Left ventricle myocardium inferior (tissue), 1 donor: ENCODE results near the gene MAPT. TPM values are rescaled to one million over a fixed set of nuclear protein-coding genes. Genes with fewer than 3 reads are reported as not detected.

Experiments
- DNase-seq: peaks from one replicate; pipeline ENCODE4 v3.0.0-alpha.2; 2020
- H3K27ac ChIP-seq: fragments of 200-600 bp; replicated peaks from 2 replicates; pipeline ENCODE4 v1.8.0; 2021
- H3K27me3 ChIP-seq: fragments of 200-600 bp; 2 replicates; pipeline ENCODE4 v1.8.0; 2021; ENCODE audit warnings: low read depth
- H3K36me3 ChIP-seq: fragments of 200-600 bp; 2 replicates; pipeline ENCODE4 v1.8.0; 2021
- H3K4me1 ChIP-seq: fragments of 200-600 bp; 2 replicates; pipeline ENCODE4 v1.8.0; 2021
- H3K4me3 ChIP-seq: fragments of 200-600 bp; 2 replicates; pipeline ENCODE4 v1.8.0; 2021; ENCODE audit warnings: mild to moderate bottlenecking, moderate library complexity
- H3K9me3 ChIP-seq: fragments of 200-600 bp; replicated peaks from 2 replicates; pipeline ENCODE4 v1.8.0; 2021
- intact Hi-C: fragments of 100-400 bp; cut with micrococcal nuclease; formaldehyde crosslinking; loops from one replicate; pipeline ENCODE4 v1.11.0; 2022
- total RNA-seq: library from RNA; stranded (reverse); fragmentation: NEBNext Ultra II Directional; extraction: Animal tissue kit (Norgen Biotek cat#: 25700); gene quantifications from one replicate; pipeline ENCODE4 v1.2.1, GENCODE V29; 2021
- TF ChIP-seq, protein P1 (sequence below): fragments of 200-600 bp; IDR thresholded peaks from 2 replicates; pipeline ENCODE4 v1.8.0; 2021; ENCODE audit warnings: antibody characterized with exemption, mild to moderate bottlenecking, borderline replicate concordance
- donor health status: DM: no; HTN: yes; CAD: no; lungs with severe emphysema.

MAPT gene
- total RNA-seq, 1 donor from 2014 or later: 28.6 TPM

DNA sequence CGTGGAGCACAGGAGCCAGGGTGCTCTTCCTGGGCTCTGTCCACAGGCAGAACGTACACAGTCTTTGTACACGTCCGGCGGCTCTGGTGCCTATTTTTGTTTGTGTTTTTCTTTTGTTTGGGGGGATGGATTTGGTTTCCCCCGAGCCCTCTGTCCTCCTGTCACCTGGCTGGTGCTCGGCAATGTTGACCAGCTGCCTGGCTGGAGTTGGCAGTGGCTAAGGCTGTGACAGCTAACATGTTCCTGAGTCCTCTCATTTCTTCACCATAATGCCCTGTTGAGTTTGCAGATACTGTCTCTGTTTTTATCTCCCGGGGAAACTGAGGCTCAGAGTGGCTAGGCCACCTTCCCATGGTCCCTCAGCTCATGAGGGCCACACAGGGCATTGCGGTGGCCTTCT, 25.7 kb downstream of the MAPT start:
- Histone ChIP-seq H3K27ac (no peak overlapping the region), H3K4me1 (no peaks in the 10 kb centered on the region), H3K36me3 (no peaks in the 10 kb centered on the region)

DNA sequence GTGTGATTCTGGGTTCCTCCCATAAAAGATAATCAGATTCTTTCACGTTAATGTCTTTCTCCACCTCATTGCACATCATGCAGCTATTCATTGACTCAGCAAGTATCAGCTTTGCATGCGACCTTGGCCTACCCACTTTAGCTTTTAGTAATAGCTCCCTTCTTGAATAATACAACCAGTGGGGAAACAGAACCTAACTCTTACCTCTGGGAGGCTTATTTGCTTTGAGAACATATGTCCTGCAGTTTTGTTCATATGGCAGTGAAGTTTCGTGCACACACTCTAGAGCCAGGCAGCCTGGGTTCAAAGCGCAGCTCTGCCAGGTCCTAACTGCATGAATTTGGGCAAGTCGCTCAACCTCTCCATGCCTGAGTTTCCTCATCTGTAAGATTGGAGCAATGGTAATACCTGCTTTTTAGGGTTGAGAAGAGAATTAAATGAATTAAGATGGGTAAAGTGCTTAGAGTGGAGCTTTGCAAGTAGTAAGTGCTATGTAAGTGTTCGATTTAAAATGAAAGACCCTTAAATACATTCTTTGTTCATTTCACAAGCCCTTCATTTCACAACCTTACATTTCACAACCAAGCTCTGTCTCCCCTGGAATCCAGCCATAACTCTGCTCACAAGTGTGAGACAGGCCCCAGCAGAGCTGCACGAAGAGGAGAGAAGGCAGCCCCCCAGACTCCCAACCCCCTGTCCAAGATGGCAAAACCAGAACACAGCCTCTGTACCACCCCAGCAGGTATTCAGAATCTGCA, 29.3 kb downstream of the MAPT start:
- intact Hi-C loops: no loop called here
- H3K4me3 ChIP-seq: no peak overlapping the region
- H3K36me3 ChIP-seq: peaks cover 4% of the 10 kb centered on the region
- TF ChIP-seq, protein P1, sequence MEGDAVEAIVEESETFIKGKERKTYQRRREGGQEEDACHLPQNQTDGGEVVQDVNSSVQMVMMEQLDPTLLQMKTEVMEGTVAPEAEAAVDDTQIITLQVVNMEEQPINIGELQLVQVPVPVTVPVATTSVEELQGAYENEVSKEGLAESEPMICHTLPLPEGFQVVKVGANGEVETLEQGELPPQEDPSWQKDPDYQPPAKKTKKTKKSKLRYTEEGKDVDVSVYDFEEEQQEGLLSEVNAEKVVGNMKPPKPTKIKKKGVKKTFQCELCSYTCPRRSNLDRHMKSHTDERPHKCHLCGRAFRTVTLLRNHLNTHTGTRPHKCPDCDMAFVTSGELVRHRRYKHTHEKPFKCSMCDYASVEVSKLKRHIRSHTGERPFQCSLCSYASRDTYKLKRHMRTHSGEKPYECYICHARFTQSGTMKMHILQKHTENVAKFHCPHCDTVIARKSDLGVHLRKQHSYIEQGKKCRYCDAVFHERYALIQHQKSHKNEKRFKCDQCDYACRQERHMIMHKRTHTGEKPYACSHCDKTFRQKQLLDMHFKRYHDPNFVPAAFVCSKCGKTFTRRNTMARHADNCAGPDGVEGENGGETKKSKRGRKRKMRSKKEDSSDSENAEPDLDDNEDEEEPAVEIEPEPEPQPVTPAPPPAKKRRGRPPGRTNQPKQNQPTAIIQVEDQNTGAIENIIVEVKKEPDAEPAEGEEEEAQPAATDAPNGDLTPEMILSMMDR: no peak
- H3K4me1 ChIP-seq: no peaks in the 10 kb centered on the region
- H3K9me3 ChIP-seq: peaks cover 14% of the 10 kb centered on the region
- no peak for DNase-seq
- no peaks in the 10 kb centered on the region for H3K27me3 ChIP-seq
- H3K27ac ChIP-seq: no peak overlapping the region

More for the DNA sequence above, 25.7 kb downstream of the MAPT start:
- H3K9me3 ChIP-seq: no peaks in the 10 kb centered on the region
- TF ChIP-seq, protein P1: no peak
- no peak overlapping the region for H3K4me3 ChIP-seq
- intact Hi-C loops: no loop called here
- no peaks in the 10 kb centered on the region for H3K27me3 ChIP-seq
- no peak for DNase-seq

DNA sequence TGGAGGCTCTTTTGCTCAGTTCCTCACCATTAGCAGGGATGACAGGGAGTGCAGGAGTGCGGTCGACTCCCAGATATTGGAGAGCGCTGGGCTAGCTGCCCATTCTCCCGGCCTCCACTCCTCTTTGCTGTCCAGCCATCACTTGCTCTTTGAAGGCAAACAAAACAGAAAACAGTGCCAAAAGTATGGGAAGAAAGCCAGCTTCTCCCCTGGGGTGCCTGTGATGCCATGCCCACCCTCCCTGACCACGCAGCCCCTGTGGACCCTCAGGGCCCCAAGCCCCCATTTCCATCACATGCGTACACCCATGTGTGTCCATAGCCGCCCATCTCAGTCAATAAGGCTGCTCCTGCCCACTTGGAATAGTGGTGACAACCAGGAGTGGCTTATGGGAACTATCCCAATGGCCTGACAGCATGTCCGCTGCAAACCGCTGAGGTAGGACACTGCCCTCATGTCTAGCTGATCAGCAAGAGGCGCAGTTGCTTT, 30.0 kb downstream of the MAPT start:
- intact Hi-C loops: no loop called here
- Histone ChIP-seq H3K4me3 (no peak overlapping the region), H3K27me3 (no peaks in the 10 kb centered on the region), H3K4me1 (no peaks in the 10 kb centered on the region), H3K36me3 (peaks cover 4% of the 10 kb centered on the region), H3K27ac (no peak overlapping the region), H3K9me3 (peaks cover 21% of the 10 kb centered on the region)
- TF ChIP-seq, protein P1: no peak
- DNase-seq: no peak

DNA sequence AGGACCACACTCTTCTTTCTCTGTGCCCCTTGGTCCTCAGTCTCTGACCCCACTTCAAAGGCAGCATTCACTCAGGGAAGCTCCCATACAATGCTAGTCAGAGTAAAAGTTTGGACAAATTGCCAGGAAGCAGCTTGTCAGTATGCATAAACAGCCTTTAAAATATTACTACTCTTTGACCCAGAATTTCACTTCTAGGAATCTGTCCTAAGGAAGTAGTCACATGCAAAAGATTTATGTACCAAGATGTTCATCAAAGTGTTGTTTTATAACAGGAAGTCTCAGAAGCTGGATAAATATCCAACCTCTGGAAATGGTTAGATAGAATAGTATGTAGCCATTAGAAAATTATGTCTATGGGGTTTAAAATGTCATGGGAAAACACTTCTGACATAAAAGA, 31.0 kb downstream of the MAPT start:
- TF ChIP-seq, protein P1: no peak
- no peak overlapping the region for H3K4me3 ChIP-seq
- H3K36me3 ChIP-seq: peaks cover 4% of the 10 kb centered on the region
- no peak overlapping the region for H3K27ac ChIP-seq
- no peaks in the 10 kb centered on the region for H3K27me3 ChIP-seq
- peaks cover 21% of the 10 kb centered on the region for H3K9me3 ChIP-seq
- H3K4me1 ChIP-seq: no peaks in the 10 kb centered on the region
- intact Hi-C loops: no loop called here
- DNase-seq: no peak

DNA sequence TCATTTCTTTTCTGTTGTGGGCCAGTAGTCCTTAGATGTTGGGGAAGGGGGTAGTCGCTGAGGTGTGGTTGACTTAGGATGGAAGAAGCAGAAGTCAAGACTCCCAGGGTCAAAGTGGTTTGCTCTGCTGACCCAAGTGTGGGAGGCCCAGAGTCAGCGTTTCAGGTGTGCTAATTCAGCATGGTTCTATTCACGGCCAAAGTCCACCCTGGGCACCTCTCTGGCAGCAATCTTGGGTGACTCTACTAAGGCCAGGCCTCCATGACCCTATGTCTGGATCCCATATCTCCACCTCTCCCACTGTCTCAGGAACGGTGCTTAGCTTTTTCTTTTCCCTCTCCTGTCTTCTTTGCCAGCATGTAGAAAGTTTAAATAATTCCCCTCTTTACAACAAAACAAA, 32.9 kb downstream of the MAPT start:
- Histone ChIP-seq H3K27me3 (no peaks in the 10 kb centered on the region), H3K9me3 (peaks cover 21% of the 10 kb centered on the region), H3K4me1 (no peaks in the 10 kb centered on the region), H3K4me3 (no peak overlapping the region), H3K27ac (no peak overlapping the region), H3K36me3 (peaks cover 4% of the 10 kb centered on the region)
- TF ChIP-seq, protein P1: no peak
- intact Hi-C loops: no loop called here
- no peak for DNase-seq
